GM10847 (cell line): Measurements from ENCODE around the gene PSMA7.

Experiments
- POLR2A ChIP-seq: IDR thresholded peaks from 2 replicates; pipeline ENCODE4 v1.6.1; 2011; ENCODE audit not compliant: insufficient read length; ENCODE audit errors: extremely low read depth

The PSMA7 gene

DNA sequence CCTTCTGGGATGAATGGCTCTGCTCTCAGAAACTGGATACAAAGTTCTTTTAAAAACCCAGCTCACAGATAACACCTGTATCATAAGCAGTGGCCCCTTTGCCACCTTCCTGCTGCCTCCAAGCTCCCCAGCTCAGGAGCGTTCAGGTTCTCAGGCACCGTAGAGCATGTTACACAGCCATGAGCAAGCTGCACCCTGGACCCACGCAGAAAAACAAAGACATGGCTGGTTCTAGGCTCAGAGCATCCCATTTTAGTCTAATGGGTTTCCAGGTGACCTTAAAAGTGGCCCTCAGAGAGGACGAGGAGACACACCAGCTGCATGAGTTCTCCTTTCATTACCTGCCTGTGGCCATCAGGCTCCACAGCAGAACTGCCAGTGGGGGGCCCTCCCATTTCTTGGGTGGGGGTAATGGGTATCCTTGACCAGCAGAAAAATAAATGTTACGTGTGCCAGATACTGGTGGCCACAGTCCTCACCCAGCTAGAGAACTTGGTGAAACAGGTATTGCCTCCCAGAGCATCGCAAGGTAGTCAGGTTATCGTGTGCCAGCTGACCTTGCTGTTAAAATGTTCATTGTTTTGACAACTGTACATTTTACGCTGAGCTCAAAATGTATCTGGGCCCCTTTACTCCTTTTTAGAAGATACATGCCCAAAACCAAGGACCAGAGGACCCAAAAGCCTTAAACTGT is 7.5 kb downstream of the PSMA7 start:
- TF ChIP-seq POLR2A = no peak

DNA sequence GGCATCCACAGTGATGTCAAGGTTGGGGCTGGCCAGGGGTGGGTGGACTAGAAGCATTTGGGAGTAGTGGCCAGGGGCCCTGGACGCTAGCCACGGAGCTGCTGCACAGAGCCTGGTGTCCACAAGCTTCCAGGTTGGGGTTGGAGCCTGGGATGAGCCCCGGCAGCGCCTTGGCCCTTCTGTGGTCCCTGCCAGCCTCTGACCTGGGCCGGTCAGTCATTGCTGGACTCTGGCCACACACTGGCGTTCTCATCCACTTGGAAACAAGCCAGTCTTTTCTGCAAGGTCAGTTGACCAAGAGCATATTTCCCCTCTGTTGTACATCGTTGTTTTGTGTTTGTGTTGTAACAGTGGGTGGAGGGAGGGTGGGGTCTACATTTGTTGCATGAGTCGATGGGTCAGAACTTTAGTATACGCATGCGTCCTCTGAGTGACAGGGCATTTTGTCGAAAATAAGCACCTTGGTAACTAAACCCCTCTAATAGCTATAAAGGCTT is 8.4 kb downstream of the PSMA7 start:
- peak; percentile 15 for TF ChIP-seq POLR2A

DNA sequence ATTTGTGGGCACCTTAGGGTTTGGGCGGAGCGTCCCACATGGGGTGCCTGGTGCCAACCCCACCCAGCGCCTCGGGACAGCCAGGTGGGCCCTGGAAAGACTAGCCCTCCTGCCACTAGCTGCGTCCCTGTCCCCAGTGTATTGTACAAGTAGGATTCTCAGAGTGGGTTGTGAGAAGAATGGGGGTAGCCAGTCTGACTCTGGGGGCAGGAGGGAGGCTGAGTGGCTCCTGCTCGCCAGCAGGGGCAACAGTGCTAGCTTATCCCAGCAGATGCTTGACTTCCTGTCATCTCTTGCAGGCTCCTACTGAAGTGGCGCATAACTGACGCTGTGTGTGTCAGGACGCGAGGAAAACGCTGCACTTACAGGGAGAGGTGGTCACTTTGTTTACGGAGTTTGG is 9.3 kb downstream of the PSMA7 start:
- no peak for TF ChIP-seq POLR2A

DNA sequence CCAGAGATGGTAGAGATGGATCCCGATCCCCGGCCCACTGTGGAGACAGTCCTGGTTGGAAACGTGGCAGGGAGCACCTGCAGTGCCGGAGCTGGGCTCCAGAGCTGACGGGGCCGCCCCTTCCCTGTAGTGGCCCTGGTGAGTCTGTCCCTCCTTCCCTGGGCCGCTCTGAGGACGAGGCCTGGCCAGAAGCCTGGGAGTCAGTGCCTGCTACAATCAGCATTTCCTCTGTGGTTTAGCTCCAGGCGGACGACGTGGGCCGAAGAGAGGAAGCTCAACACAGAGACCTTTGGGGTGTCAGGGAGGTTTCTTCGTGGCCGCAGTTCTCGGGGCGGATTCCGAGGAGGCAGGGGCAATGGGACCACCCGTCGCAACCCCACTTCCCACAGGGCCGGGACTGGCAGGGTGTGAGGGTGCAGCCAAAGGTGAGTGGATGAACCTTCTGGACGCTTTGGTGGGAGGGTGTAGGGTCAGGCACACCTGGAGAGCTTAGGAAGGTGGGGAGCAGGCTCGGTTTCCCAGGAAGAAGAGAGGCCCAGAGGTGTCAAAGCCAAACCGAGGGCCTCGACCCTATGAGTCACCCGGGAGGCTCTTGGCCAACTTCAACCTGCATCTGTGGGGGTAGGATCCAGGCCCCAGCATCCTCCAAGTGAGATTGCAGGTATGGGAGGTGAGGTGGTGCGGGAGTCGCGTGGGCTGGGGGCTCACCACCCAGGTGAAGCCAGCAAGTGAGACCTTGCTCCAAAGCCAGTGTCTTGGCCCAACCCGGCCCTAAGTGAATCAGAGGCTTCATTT is 9.9 kb downstream of the PSMA7 start:
- no peak for TF ChIP-seq POLR2A

DNA sequence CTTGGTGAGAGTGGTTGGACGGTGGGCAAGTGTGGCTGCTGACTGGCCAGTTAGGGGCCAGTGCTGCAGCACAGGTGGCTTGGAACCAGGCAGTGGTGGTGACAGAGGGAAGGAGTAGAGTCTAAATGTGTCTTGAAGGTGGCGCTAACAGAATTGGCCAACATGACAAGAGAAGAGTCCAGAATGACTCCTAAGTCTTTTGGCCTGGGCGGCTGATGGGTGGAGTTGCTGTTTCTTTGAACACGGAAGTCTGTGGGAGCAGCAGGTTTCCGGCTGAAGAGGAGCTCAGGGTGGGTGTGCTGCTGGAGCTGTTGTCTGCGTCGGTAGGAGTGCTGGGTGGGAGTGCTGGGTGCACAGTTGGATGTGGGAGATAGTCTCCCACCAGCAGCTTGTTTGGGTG is 10.8 kb downstream of the PSMA7 start:
- no peak for TF ChIP-seq POLR2A

DNA sequence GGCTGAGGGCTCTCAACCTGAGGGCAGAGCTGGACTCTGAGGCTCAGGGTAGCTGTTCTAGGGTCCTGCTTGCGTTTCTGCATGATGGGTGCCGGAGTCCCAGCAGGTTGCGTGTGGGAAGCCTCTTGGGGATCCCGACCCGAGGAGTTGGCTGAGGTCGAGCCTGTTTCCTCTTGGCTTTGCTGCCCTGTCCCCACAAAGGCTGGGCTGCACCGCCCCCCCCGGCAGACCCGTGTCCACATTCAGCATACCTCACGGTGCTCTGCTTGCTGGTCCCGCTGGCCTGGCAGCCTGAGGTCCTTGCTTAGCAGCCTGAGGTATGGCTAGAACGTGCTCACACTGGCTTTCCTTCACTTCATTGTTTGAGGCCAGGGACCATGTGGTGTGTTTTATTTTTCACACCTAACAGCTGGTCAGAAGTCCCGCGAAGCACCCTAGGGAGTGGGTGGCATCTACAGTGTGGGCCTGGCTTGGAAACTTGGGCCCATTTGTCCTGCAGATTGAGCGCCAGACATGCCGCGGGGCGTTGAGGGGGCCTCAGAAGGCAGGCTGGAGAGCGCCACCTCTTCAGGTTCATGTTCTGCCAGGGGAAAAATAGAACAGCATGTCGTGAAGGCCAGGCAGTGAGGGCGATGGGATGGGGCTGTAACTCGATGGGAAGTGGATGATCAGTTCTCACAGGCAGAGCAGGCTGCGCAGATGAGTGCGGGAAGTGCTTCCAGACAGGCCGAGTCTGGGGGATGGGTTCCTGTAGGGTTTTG is 11.5 kb downstream of the PSMA7 start:
- no peak for TF ChIP-seq POLR2A

DNA sequence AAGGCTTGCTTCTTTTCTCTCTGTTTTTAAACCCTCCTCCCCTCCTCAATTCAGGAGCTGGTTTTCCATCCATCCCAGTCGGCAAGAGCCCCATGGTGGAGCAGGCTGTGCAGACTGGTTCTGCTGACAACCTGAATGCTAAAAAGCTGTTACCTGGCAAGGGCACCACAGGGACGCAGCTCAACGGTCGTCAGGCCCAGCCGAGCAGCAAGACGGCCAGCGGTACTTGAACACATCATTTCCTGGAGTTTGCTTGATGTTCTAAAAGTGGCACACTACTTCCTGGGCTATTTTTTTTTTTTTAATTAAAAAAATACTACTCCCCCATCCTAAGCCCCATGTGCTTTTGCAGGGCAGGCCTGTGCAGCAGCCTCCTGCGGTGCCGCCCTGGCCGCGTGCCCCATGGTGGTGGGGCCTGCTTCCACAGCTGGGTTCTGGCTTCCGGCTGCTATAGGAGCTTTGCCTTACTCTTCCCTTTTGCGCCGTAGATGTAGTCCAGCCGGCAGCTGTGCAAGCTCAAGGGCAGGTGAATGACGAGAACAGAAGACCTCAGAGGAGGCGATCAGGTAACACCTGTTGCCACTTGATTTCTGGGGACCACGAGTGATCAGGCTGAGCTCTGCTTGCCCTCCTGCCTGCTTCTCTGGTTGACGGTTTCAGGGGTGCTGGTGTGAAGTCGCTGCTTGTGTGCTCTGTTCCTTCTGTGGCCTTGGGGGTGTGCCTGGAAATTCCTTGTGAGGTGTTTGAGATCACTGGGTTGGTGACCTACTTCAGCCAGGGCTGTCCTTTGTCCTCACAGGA is 13.3 kb downstream of the PSMA7 start:
- no peak for TF ChIP-seq POLR2A

DNA sequence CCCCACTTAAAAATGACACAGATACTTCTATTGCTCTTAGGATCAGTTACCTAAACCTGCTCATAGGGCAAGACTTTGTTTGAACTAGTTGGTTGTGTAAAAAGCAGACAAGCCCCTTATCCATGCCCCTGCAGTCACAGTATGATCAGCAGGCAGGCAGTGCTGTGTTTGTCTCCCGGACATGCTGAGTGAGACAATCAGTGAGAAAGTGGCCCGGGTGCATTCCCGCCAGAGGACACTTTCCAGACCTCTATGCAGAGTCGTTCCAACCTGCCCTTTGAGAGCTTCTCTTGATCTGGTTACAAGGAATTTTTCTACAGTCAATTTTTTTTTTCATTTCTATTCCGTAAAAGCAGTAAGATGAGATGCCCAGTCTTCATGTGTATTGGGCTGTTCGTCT is 14.7 kb downstream of the PSMA7 start:
- no peak for TF ChIP-seq POLR2A

DNA sequence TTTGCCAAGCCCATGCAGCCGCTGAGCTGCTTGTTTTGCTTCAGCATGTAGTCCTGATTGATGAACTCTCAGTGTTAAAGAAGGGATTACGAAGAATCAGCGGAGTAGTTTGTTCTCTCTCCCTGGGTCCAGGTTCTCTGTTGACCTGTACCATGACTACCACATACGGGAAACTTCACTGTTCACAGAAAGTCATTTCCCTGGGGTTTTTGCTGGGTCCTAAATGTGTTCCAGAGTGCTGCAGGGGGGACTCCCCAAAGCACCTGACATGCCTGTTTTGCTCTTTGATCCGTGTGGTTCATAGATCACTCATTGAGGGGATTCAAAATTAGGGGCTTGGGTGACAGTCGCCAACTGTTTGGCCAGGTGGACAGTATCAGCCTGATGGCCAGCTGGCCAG is 15.4 kb downstream of the PSMA7 start:
- TF ChIP-seq POLR2A = no peak

DNA sequence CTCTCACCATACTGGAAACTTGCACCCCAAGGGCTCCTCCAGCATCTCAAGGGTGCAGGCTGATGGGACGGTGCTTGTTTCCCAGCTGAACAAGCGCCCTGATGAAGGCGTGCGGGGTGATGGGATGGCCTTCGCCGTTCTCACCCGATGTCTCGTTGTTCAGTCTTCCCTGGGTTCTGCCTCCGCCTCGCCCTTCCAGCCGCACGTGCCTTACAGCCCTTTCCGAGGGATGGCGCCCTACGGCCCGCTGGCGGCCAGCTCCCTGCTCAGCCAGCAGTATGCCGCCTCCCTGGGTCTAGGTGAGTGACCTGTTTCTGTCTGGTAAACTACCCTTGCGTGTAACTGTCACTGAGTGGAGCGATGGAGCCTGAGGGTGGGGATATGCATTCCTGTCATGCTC is 17.1 kb downstream of the PSMA7 start:
- no peak for TF ChIP-seq POLR2A

DNA sequence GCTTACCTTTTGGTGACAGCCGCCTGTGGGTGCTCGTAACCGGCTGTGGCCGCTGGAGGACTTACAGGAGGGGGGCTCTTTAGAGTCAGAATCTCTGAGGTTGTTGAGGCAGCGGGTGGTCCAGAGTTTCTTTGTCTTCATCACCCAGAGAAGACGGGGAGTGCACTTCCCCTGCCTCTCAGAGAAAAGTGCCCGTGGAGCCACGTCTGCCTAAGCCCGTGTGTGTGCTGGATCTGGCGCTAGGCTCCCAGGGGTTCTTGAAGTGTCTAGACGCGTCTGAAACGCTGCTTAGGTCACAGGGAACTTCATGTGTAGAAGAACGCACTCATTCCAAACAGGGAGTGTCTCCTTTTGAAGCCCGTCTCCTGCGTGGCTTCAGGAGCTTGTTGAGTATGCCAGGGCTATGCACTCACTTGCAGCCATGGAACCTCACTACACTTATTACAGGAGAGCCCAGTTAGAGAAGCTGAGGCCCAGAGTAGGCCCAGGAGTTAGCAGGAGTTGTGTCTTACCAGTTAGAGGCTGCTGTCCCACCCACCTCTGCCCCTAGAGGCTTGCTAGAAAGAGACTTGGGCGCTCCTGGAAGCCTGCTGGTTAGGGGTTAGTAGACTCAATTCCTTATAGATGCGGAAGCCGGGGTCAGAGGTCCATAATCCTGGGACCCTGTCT is 19.6 kb downstream of the PSMA7 start:
- no peak for TF ChIP-seq POLR2A

DNA sequence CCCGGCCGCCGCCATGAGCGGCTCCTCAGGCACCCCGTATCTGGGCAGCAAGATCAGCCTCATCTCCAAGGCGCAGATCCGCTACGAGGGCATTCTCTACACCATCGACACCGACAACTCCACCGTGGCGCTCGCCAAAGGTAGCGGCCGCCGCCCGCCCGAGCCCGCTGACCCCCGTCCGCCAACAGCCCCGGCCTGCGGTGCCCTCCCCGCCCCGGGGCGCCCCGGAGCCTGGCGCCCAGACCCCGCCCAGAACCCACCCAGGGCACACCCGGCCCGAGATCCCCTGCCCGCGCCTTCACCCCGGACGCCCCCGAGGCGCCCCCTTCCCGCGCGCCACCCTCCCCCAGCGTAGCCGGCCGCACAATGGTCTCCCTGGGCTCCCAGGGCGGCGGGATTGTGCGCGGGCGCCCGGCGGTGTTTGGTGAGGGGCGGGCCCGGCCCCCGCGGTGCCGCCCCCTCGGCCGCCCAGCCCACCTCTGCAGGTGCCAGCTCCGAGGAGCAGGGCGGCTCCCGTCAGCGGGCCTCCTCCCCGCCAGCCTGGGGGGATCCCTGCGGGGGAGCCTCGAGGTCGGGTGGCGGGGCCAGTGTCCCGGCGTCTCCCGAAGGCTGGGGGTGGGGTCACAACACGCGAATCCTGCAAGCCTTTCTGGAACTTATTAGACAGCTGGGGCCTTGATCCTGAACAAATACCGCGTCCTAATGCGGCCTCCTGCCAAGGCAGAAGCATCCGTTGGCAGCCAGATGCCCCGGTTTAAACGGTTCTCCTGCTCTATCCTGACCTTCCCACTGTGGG is 20.3 kb downstream of the PSMA7 start:
- TF ChIP-seq POLR2A = no peak

DNA sequence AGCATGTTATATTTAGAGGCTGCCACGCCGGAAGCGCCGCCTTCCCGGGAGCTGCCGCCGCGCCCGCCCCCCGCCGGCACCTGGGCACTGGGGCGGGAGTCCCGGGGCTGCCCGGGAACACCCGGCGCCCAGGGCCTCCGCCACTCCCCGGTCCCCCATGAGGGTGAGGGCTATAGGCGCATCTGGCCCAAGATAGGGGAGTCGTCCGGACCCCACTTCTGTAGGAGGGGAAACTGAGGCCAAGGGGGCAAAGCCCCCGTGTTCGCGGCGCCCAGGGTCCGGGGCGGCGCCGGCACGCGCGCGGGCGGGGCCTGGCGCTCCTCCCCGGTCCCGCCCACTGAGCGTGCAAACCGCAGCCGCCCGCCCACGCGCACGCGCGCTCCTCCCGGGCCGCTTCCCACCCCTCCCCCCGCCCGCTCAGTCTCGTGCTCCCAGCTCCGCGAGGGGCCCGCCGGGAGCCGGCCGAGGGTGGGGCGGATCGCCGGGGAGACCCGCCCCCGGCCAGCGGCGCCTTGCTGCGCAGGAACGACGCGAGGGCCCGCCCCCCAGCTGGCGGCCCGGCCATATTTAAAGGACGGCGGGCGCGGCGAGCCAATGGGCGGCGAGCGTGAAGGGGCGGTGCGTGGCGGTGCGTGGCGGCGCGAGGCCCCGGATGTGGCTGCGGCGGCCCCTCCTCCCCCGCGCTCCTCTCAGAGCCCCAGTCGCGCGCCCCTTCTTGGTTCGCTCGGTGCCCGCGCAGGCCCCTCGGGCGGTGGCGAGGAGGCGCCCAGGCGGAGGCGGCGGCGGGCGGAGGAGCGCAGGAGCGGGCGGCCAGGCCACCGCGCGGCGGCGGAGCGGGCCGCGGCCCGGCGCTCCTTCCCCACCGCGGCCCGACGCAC is 21.2 kb downstream of the PSMA7 start, which contains the start of gene LSM14B:
TSS of gene LSM14B (plus strand) at position 700 of the 878 bp plus-strand sequence. CDS start 192 bp downstream, outside the sequence.
- peak; percentile 64 for TF ChIP-seq POLR2A
